ENCODE results near the gene STRBP.

STRBP gene

DNA sequence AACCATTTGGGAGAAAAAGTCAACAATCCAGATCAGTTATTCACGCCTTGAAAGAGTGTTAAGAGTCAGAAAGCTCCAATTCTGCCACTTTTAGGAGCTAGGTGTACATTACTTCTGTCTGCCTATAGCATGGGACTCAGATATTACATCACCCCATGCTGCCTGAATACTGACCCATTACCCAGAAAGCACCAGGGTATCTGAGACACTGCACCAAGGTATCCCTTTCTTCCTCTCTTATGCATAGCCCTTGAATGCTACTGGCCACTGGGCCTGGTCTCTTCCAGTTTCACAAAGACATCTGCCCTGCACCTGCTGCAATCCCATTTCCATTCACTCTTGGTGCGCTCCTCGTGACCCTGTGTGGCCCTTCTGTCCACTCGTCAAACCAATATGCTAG is 2.6 kb downstream of the STRBP start:
- H3K27me3 ChIP-seq (ENCODE audit: insufficient read depth, low read length, poor library complexity), result no peaks in the 10 kb centered on the region
- ATAC-seq (ENCODE audit: insufficient read depth, low read depth) (no peak), DNase-seq (no peak)
- no peak overlapping the region for H3K27ac ChIP-seq (ENCODE audit: low read length)
- H3K79me2 ChIP-seq (ENCODE audit: insufficient read depth, low read length), result peaks cover 59% of the 10 kb centered on the region
- no peak overlapping the region for H3K9ac ChIP-seq (ENCODE audit: low read depth, low read length)
- H3K4me1 ChIP-seq (ENCODE audit: insufficient read depth, low read length), result peaks cover 28% of the 10 kb centered on the region
- no peak for TF ChIP-seq EZH2 (IDR thresholded peaks at IDR 0.05; ENCODE audit: borderline replicate concordance, low read depth, low read length, severe bottlenecking)
- TF ChIP-seq, protein P1, sequence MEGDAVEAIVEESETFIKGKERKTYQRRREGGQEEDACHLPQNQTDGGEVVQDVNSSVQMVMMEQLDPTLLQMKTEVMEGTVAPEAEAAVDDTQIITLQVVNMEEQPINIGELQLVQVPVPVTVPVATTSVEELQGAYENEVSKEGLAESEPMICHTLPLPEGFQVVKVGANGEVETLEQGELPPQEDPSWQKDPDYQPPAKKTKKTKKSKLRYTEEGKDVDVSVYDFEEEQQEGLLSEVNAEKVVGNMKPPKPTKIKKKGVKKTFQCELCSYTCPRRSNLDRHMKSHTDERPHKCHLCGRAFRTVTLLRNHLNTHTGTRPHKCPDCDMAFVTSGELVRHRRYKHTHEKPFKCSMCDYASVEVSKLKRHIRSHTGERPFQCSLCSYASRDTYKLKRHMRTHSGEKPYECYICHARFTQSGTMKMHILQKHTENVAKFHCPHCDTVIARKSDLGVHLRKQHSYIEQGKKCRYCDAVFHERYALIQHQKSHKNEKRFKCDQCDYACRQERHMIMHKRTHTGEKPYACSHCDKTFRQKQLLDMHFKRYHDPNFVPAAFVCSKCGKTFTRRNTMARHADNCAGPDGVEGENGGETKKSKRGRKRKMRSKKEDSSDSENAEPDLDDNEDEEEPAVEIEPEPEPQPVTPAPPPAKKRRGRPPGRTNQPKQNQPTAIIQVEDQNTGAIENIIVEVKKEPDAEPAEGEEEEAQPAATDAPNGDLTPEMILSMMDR (IDR thresholded peaks at IDR 0.05; ENCODE audit: borderline replicate concordance, extremely low read depth, low read length, poor library complexity, severe bottlenecking), result no peak
- peak overlapping the region; percentile 31 for H3K4me2 ChIP-seq (ENCODE audit: insufficient read depth, low read length)
- no peaks in the 10 kb centered on the region for H3K36me3 ChIP-seq (ENCODE audit: insufficient read depth, low read length)
- peaks cover 36% of the 10 kb centered on the region for H4K20me1 ChIP-seq (ENCODE audit: insufficient read depth, low read length)
- no peaks in the 10 kb centered on the region for H3K9me3 ChIP-seq (ENCODE audit: insufficient read depth, low read length, severe bottlenecking)
- H2AFZ ChIP-seq (ENCODE audit: low read depth, low read length), result no peak overlapping the region
- no peak overlapping the region for H3K4me3 ChIP-seq (ENCODE audit: low read depth in 1 of 2, low read length in 2 of 2)

DNA sequence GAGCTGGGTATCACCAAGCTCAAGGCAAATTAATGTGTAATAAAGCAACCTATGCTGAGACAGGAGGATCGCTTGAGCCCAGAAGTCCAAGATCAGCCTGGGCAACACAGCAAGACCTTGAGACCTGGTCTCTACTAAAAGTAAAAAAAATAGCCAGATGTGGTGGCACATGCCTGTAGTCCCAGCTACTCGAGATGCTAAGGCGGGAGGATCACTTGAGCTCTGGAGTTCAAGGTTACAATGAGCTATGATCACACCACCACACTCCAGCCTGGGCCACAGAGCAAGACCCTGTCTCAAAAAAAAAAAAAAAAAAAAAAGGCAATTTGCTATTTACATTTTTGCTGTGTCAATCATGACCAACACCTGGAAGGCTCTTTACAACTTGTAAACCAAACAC is 5.2 kb downstream of the STRBP start:
- H3K36me3 ChIP-seq (ENCODE audit: insufficient read depth, low read length), result no peaks in the 10 kb centered on the region
- peaks cover 37% of the 10 kb centered on the region for H4K20me1 ChIP-seq (ENCODE audit: insufficient read depth, low read length)
- H3K4me2 ChIP-seq (ENCODE audit: insufficient read depth, low read length), result no peak overlapping the region
- H3K9me3 ChIP-seq (ENCODE audit: insufficient read depth, low read length, severe bottlenecking), result no peaks in the 10 kb centered on the region
- DNase-seq (no peak), ATAC-seq (ENCODE audit: insufficient read depth, low read depth) (no peak)
- H3K27me3 ChIP-seq (ENCODE audit: insufficient read depth, low read length, poor library complexity), result no peaks in the 10 kb centered on the region
- H2AFZ ChIP-seq (ENCODE audit: low read depth, low read length), result no peak overlapping the region
- TF ChIP-seq, protein P1 (IDR thresholded peaks at IDR 0.05; ENCODE audit: borderline replicate concordance, extremely low read depth, low read length, poor library complexity, severe bottlenecking), result no peak
- no peak for TF ChIP-seq EZH2 (IDR thresholded peaks at IDR 0.05; ENCODE audit: borderline replicate concordance, low read depth, low read length, severe bottlenecking)
- H3K4me1 ChIP-seq (ENCODE audit: insufficient read depth, low read length), result peaks cover 21% of the 10 kb centered on the region
- no peak overlapping the region for H3K27ac ChIP-seq (ENCODE audit: low read length)
- peaks cover 65% of the 10 kb centered on the region for H3K79me2 ChIP-seq (ENCODE audit: insufficient read depth, low read length)
- H3K9ac ChIP-seq (ENCODE audit: low read depth, low read length), result no peak overlapping the region
- H3K4me3 ChIP-seq (ENCODE audit: low read depth in 1 of 2, low read length in 2 of 2), result no peak overlapping the region

DNA sequence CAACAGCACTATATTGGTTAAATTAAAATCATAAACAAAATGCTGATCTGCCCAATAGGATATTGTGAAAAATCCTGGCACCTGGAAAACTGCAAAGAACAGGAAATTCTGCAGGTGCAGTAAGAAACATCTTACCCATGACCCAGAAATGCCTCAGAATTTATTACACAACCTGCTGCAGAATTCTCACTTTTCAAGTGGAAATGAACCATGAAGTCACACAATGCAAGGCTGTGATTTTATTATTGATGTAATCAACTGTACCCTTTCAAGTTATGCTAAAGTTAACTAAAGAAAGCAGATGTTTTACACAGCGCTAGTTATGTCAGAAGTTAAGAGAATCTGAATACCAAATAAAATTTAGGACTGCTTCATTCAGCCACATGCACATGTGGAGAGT is 6.0 kb downstream of the STRBP start:
- no peaks in the 10 kb centered on the region for H3K36me3 ChIP-seq (ENCODE audit: insufficient read depth, low read length)
- H3K79me2 ChIP-seq (ENCODE audit: insufficient read depth, low read length), result peaks cover 64% of the 10 kb centered on the region
- H3K27me3 ChIP-seq (ENCODE audit: insufficient read depth, low read length, poor library complexity), result no peaks in the 10 kb centered on the region
- no peak overlapping the region for H3K4me3 ChIP-seq (ENCODE audit: low read depth in 1 of 2, low read length in 2 of 2)
- peaks cover 17% of the 10 kb centered on the region for H3K4me1 ChIP-seq (ENCODE audit: insufficient read depth, low read length)
- H2AFZ ChIP-seq (ENCODE audit: low read depth, low read length), result no peak overlapping the region
- ATAC-seq (ENCODE audit: insufficient read depth, low read depth), result no peak
- no peak overlapping the region for H3K4me2 ChIP-seq (ENCODE audit: insufficient read depth, low read length)
- DNase-seq, result no peak
- peaks cover 37% of the 10 kb centered on the region for H4K20me1 ChIP-seq (ENCODE audit: insufficient read depth, low read length)
- TF ChIP-seq, protein P1 (IDR thresholded peaks at IDR 0.05; ENCODE audit: borderline replicate concordance, extremely low read depth, low read length, poor library complexity, severe bottlenecking), result no peak
- no peak for TF ChIP-seq EZH2 (IDR thresholded peaks at IDR 0.05; ENCODE audit: borderline replicate concordance, low read depth, low read length, severe bottlenecking)
- no peak overlapping the region for H3K9ac ChIP-seq (ENCODE audit: low read depth, low read length)
- H3K27ac ChIP-seq (ENCODE audit: low read length), result no peak overlapping the region
- H3K9me3 ChIP-seq (ENCODE audit: insufficient read depth, low read length, severe bottlenecking), result no peaks in the 10 kb centered on the region
